HG03460 (cell line): ENCODE results near the gene WNT1.

Experiments
- ATAC-seq: cut with Tn5 transposase; IDR thresholded peaks from one replicate; pipeline ENCODE4 v1.9.1; 2021; ENCODE audit not compliant: unreplicated experiment

The WNT1 gene

DNA sequence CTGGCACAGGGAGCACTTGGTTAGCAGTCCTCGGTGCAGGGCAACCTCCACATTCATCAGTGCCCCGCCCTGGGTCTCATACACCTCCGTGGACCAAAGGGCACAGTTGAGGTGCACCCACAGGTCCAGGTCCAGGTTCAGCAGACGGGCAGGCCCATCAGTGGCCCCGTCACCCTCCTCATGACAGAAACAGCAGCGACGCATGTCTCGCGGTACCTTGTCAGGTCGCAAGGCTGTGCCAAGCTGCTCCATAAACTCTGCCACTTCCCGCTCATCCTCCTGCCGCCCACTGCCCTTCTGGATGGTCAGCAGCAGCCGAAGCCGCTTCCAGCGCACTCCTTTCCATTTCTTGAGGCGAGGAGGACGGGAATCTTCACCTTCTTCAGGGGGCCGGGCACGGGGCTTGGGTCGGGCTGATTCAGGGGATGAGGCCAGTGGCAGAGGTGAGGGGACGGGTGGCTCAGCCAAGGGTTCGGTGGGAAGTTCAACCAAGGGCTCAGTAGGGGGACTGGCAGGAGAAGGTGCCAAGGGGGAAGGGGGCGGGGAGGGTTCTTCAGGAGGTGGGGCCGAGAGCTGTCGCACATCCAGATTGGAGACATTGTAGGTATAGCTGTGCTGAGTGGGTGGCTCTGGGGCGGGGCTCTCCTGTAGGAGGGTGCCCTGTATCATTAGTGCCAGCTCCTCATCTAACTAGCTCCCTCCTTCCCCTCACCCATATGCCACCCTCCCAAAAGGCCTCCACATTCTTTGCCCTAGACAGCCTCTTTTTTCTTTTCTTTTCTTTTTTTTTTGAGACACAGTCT, 48.8 kb downstream of the WNT1 start:
- ATAC-seq, result no peak

DNA sequence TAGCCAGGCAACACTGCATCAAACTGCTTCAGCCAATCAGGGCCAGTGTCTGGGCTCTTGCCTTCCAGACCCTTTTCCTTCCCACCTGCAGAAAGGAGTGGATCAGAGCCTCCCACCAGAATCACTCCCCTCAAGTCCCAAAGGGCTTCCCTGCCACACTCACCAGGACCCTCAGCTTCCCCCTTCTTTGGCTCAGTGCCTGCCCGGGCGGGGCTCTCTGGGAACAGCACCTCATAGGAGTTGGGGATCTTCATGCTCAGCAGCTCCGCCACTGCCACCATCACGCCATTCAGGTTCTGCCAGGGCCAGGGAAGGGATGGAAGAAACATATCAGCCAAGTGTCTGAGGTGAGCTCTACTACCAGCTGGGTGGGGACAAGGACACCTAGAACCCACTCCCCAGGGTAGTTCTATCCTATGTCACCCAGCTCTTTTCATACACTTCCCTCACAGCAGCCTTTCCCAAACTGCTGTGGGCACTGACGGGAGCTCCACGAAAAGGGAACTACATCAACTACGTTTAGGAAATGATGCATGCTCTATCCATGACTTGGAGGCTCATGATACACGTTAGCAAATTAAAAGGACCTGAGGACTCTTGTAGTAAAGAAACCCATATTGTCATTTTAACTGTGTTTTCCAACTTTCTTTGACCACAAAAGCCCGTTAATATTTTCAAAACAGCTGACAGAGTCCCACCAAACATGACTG, 49.9 kb downstream of the WNT1 start:
- ATAC-seq, result no peak

DNA sequence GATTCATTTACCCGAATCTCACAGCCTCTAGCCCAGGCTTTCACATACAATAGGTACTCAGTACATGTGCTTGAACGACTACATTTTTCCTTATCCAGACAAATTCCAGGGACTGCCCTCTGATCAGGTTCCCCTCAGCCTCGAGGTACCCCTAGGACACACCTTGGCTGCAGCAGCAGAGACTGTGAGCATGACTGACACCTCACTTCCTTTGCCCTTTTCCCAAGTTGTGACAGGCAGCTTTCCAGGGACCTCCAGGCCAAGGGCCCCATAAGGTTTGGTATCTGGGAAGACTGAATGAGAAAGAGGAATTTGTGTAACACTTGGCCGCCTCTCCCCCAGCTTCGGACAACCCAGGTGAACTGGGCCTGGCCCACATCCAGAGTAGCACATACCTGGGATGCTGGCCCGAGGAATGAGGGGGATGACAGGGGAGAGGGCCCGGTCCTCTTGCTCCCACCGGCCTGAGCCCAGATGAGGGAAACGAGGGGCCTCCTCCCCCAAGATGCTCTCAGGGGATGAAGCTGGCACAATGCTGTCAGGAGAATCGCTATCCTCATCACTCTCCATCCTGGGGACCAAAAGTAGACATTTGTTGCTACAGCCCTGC, 50.6 kb downstream of the WNT1 start:
- no peak for ATAC-seq

DNA sequence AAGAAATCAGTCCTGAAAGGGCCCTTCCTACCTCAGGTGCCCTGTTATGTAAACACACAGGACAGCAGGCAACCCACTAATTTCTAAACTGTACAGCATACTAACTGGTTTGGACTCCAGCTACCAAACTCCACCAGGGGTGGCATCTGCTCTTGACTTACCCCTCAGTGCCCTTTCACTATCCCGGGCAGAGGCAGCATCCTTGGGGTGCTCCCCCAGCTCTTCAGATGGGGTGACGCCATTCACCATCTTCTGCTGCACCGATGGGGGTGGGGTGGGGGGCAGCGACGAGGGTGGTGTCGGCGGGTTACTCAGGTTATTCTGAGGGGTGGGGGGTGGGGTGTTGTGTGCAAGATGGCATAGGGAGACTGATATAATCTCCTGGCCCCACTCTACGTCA, 52.0 kb downstream of the WNT1 start:
- no peak for ATAC-seq

DNA sequence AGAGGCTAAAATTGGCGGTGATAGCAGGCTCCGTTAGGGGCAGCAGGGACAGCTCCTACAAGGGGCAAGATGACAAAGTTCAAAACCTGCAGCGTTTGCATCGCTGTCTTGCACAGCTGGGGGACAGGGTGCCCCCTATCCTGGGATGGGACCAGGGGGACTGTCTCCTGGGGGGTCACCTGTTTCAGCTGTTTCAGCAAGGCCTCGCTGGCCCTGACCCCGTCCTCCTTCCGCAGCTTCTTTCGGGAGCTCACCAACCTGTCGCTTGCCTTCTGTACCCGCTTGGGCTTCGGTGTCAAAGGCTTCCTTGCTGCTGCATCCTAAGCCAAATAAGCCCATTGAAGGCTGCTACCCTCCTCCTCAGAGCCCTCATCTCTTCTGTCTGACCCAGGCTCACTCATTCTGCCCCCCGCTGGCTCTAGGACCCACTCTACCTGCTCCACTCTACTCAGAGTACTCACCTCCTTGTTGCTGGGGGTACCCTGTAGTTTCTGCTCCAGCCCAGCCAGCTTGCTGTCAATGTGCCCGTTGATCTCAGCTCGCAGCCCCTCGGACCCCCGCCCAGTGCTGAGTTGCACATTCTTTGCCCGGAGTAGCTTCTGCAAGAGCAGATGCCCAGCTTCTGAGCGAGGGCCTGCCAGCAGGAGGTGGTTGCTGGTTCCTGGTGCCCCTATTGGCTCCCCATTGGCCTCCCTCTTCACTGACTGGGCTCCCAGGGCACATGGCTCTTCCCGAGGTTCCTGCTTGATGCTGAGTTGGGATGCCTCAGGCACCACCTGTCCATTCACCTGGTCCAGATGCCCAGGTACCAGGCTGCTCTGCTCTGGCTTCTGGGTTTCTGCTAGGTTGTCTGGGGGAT, 52.8 kb downstream of the WNT1 start:
- ATAC-seq, result no peak

DNA sequence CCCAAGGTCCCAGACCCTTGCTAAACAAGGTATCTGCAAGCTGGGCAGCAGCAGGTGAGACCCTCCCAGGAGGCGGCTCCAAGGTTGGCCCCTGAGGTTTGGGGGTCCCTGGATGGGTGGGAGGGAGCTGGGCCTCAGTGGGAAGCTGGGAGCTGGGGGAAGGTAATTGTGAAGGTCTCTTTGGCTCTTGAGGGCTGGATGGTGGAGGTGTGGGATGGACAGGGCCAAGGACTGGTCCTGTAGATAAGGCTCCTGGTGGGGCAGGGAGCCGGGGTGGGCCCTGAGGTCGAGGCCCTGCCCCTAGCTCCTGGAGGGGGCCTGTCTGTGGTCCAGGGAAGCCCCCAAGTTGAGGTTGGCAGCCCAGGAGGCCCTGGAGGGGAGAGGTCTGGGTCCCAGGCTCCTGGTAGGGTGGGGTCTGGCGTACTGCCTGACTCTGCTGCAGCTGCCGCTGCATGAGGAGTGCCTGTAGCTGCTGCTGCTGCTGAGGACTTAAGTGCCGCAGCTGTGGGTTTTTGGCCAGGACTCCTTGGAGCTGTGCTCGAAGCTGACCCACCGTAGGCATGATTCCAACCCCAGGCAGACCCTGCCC, 53.5 kb downstream of the WNT1 start:
- ATAC-seq, result no peak
